Osteoblast (primary cell): ENCODE results near the gene TMEM132A. TPM values are rescaled to one million over a fixed set of nuclear protein-coding genes. Genes with fewer than 3 reads are reported as not detected.
A peak's percentile ranks its signal among the peaks of the same experiment; 100 is the strongest.

Experiments used
- DNase-seq: peaks from one replicate; pipeline ENCODE4 v3.0.0; 2011; ENCODE audit warnings: low spot score, mixed read lengths; ENCODE audit not compliant: insufficient read length; ENCODE audit errors: missing footprints
- H2AFZ ChIP-seq: 2 replicates; pipeline ENCODE4 v1.6.0; 2011; ENCODE audit warnings: mild to moderate bottlenecking, low read length
- H3K27ac ChIP-seq: 2 replicates; pipeline ENCODE4 v1.5.1; 2011; ENCODE audit warnings: mild to moderate bottlenecking, low read depth, low read length, moderate library complexity
- H3K27me3 ChIP-seq: 2 replicates; pipeline ENCODE4 v1.6.0; 2012; ENCODE audit warnings: mild to moderate bottlenecking, control low read depth, inconsistent platforms, low read length, moderate library complexity; ENCODE audit not compliant: insufficient read depth
- H3K36me3 ChIP-seq: 2 replicates; pipeline ENCODE4 v1.5.1; 2011; ENCODE audit warnings: mild to moderate bottlenecking, low read length, control low read depth, moderate library complexity; ENCODE audit not compliant: insufficient read depth
- H3K4me1 ChIP-seq: 2 replicates; pipeline ENCODE4 v1.5.1; 2011; ENCODE audit warnings: mild to moderate bottlenecking, low read length, control low read depth, moderate library complexity; ENCODE audit not compliant: insufficient read depth
- H3K4me2 ChIP-seq: 2 replicates; pipeline ENCODE4 v1.6.0; 2011; ENCODE audit warnings: mild to moderate bottlenecking, low read length; ENCODE audit not compliant: insufficient read depth
- H3K4me3 ChIP-seq: fragments of 200-600 bp; sonication (generic); 3 replicates; pipeline ENCODE4 v1.5.1; 2012; ENCODE audit warnings: mild to moderate bottlenecking, low read length, inconsistent platforms; ENCODE audit not compliant: insufficient read depth
- H3K79me2 ChIP-seq: 2 replicates; pipeline ENCODE4 v1.6.0; 2012; ENCODE audit warnings: mild to moderate bottlenecking, low read length, control low read depth, inconsistent platforms; ENCODE audit not compliant: insufficient read depth
- H3K9me3 ChIP-seq: 2 replicates; pipeline ENCODE4 v1.5.1; 2011; ENCODE audit warnings: low read depth, low read length, control low read depth
- H4K20me1 ChIP-seq: 2 replicates; pipeline ENCODE4 v1.6.0; 2012; ENCODE audit warnings: mild to moderate bottlenecking, low read length, control low read depth; ENCODE audit not compliant: insufficient read depth
- total RNA-seq: library from RNA; depleted of rRNA; stranded (reverse); fragments of >200 nt; gene quantifications from 2 replicates; pipeline ENCODE4 v1.2.3, GENCODE V29; 2012
- TF ChIP-seq, protein P1 (sequence below): IDR thresholded peaks from 2 replicates; pipeline ENCODE4 v1.5.1; 2011; ENCODE audit warnings: mild to moderate bottlenecking, low read depth, low read length, moderate library complexity; ENCODE audit errors: extremely low read depth

Gene TMEM132A
- total RNA-seq, 1 donor = 19.5 TPM

DNA sequence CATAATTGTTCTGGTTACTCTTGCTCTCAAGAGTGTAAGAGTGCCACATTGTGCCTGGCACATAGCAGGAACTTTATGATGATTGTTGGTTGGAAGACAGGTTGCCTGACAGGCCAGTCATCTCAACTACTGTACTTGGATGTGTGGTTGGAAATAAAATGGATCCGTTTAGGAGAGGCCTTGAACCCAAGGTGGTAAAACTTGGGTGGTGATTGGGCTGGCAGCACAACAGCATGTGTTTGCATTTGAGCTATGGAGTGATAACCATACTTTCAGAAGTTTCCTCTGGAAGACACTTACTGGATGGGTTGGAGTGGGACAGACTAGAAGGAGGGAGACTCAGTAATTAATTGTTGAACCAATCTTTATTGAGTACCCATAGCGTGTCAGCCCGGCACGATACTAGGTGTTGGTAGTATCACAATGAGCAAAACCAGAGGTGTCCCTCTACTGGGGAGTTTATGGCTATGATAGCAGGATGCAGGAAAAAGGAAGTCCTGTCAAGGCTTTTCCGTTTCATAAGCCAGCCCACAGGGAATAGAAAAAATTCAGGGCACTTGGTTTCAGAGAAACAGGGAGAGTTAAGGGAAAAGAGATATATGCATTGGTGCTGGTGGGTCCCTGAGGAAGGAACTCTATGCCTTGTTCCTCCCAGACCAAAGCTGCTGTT is 13.4 kb upstream of the TMEM132A start:
- no peak overlapping the region for H3K4me2 ChIP-seq
- peaks cover 24% of the 10 kb centered on the region for H3K4me1 ChIP-seq
- peaks cover 7% of the 10 kb centered on the region for H3K79me2 ChIP-seq
- no peak for DNase-seq
- no peaks in the 10 kb centered on the region for H3K36me3 ChIP-seq
- peaks cover 2% of the 10 kb centered on the region for H4K20me1 ChIP-seq
- TF ChIP-seq, protein P1, sequence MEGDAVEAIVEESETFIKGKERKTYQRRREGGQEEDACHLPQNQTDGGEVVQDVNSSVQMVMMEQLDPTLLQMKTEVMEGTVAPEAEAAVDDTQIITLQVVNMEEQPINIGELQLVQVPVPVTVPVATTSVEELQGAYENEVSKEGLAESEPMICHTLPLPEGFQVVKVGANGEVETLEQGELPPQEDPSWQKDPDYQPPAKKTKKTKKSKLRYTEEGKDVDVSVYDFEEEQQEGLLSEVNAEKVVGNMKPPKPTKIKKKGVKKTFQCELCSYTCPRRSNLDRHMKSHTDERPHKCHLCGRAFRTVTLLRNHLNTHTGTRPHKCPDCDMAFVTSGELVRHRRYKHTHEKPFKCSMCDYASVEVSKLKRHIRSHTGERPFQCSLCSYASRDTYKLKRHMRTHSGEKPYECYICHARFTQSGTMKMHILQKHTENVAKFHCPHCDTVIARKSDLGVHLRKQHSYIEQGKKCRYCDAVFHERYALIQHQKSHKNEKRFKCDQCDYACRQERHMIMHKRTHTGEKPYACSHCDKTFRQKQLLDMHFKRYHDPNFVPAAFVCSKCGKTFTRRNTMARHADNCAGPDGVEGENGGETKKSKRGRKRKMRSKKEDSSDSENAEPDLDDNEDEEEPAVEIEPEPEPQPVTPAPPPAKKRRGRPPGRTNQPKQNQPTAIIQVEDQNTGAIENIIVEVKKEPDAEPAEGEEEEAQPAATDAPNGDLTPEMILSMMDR = no peak
- H3K27ac ChIP-seq = no peak overlapping the region
- peaks cover 18% of the 10 kb centered on the region for H3K27me3 ChIP-seq
- H3K4me3 ChIP-seq = no peak overlapping the region
- no peak overlapping the region for H2AFZ ChIP-seq
- no peaks in the 10 kb centered on the region for H3K9me3 ChIP-seq

DNA sequence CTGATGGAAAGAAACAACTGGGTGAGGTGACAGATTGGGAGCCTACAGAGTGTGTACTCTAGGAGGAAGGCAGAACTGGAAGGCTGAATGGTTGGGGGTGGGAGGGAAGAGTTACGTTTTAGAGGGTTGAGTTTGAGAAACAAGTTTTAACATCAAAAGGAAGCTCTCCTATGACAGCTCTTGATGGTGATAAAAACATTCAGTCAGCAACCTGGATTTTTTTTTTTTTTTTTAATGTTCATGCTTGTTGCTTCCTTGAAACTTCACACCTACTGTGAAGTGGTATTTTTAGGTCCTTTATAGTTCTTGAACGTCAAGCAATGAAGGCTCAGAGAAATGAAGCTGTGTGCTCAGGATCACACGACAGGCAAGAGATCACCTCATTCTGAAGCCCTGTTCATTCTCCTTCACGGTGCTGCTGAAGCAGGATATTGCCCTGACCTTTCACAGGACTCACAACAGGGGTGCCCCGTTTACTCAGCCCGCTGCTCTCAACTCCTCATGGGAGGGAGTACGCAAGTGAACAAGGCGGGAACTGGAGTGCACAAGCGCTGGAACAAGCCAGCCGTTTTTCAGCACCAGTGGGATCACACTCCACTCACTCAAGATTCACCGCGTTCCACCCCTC is 11.9 kb upstream of the TMEM132A start:
- Histone ChIP-seq H3K4me3 (no peak overlapping the region), H2AFZ (peak overlapping the region; percentile 99), H3K36me3 (no peaks in the 10 kb centered on the region), H3K79me2 (peaks cover 17% of the 10 kb centered on the region), H3K9me3 (no peaks in the 10 kb centered on the region), H3K4me2 (no peak overlapping the region), H3K27me3 (peaks cover 18% of the 10 kb centered on the region), H3K4me1 (peaks cover 17% of the 10 kb centered on the region), H3K27ac (no peak overlapping the region), H4K20me1 (peaks cover 3% of the 10 kb centered on the region)
- TF ChIP-seq, protein P1 = no peak
- no peak for DNase-seq

DNA sequence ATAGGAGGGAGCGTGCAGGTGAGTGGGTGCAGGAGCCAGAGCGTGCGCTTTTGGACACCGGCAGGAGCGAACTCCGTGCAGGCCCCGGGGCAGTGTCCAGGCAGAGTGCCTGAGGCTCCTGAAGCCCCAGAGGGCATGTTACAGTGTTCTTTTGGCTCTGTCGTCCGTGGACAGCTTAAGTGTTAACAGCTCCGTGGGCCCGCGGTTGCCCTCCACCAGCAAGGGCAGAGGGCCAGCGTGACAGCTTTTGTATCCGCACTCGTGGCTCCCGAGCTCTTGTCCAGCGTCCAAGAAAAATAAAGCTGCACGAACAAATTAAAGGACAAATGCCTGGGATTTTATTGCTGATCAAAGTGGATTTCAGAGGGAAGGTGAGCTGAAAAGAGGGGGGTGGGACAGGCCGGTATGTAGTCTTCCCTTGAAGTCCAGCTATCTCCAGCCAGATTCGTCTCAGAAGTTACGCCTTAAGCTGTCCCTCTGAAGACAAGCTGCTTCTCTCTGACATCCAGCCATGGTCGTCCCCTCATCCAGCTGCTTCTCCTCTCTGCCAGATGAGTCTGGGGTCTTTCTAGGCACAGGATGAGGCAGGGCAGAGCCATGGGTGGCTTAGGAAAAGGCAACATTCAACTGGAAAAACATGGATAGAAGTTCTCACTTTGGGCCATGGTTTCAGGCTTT is 11.3 kb upstream of the TMEM132A start:
- DNase-seq = no peak
- Histone ChIP-seq H2AFZ (peak overlapping the region; percentile 99), H3K4me3 (peak overlapping the region; percentile 89), H3K4me1 (peaks cover 17% of the 10 kb centered on the region), H4K20me1 (peaks cover 3% of the 10 kb centered on the region), H3K79me2 (peaks cover 21% of the 10 kb centered on the region), H3K27me3 (peaks cover 18% of the 10 kb centered on the region), H3K9me3 (no peaks in the 10 kb centered on the region), H3K36me3 (no peaks in the 10 kb centered on the region), H3K27ac (peak overlapping the region; percentile 94), H3K4me2 (peak overlapping the region; percentile 99)
- TF ChIP-seq, protein P1 = no peak
